Activated CD4-positive, alpha-beta memory T cell treated with anti-CD3 and anti-CD28 coated beads, Interleukin-2, amount 10 ng/mL, durations not matched to agents 7 days and 5 days (primary cell): ENCODE data around the gene PRRC2B. TPM values are rescaled to one million over a fixed set of nuclear protein-coding genes. Genes with fewer than 3 reads are reported as not detected.
"Not testable (repeated sequence)": the region's sequence is repeated elsewhere in the genome, so short reads cannot be mapped to it uniquely, and the experiment has no call there.

Experiments used
- CTCF ChIA-PET: fragments of 350-600 bp; sonication (Branson Sonifier 250); formaldehyde crosslinking; loops from one replicate; lab custom pipeline; 2021; ENCODE audit warnings: antibody characterized with exemption, inconsistent platforms; lab: Charles Lee
- POLR2A ChIA-PET: fragments of 350-600 bp; sonication (Branson Sonifier 250); formaldehyde crosslinking; loops from one replicate; lab custom pipeline; 2021; ENCODE audit warnings: antibody characterized with exemption; lab: Charles Lee
- DNase-seq: peaks from one replicate; pipeline ENCODE4 v3.0.0-alpha.2; 2020
- H3K27ac Mint-ChIP-seq: one replicate; pipeline ENCODE4 v1.8.0; 2021; ENCODE audit warnings: mild to moderate bottlenecking, mixed read lengths
- H3K27me3 Mint-ChIP-seq: one replicate; pipeline ENCODE4 v1.8.0; 2021; ENCODE audit warnings: mixed read lengths
- H3K36me3 Mint-ChIP-seq: one replicate; pipeline ENCODE4 v1.8.0; 2021; ENCODE audit warnings: low read depth, mixed read lengths
- H3K4me1 Mint-ChIP-seq: one replicate; pipeline ENCODE4 v1.8.0; 2021; ENCODE audit warnings: mixed read lengths
- H3K4me3 Mint-ChIP-seq: one replicate; pipeline ENCODE4 v1.8.0; 2021; ENCODE audit warnings: mild to moderate bottlenecking, mixed read lengths
- H3K9me3 Mint-ChIP-seq: one replicate; pipeline ENCODE4 v1.8.0; 2021; ENCODE audit warnings: mixed read lengths
- total RNA-seq, 2 experiments: library from RNA; stranded (reverse); gene quantifications; one replicate each; pipeline ENCODE4 v1.2.3, GENCODE V29; 2021

The PRRC2B gene
- total RNA-seq, 2 experiments from 2014 or later, result 178 to 190 TPM

DNA sequence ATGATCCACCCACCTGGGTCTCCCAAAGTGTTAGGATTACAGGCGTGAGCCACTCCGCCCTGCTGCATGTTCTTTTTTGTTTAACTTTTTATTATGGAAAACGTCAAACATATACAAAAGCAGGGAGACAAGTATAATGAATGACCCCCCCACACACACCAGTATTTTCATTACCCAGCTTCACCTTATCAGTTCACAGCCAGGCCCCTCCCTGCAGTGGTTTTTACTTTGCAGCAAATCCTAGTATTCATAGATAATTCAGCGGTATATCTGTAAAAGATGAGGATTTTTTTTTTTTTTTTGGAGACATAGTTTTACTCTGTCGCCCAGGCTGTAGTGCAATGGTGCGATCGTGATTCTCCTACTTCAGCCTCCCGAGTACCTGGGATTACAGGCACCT lies 111.1 kb downstream of the PRRC2B start:
- ChIA-PET POLR2A (interaction anchor here (0.6 to 1.6 kb wide), 2 partner anchors 14 to 74 kb away, joined by 3 read pairs; no protein-coding TSS in a partner anchor), CTCF (no interaction called here)
- H3K36me3 Mint-ChIP-seq, result peaks cover 19% of the 10 kb centered on the region
- no peak for DNase-seq
- H3K4me3 Mint-ChIP-seq, result no peak overlapping the region
- no peaks in the 10 kb centered on the region for H3K9me3 Mint-ChIP-seq
- peaks cover 41% of the 10 kb centered on the region for H3K4me1 Mint-ChIP-seq
- H3K27ac Mint-ChIP-seq, result no peak overlapping the region
- no peaks in the 10 kb centered on the region for H3K27me3 Mint-ChIP-seq

DNA sequence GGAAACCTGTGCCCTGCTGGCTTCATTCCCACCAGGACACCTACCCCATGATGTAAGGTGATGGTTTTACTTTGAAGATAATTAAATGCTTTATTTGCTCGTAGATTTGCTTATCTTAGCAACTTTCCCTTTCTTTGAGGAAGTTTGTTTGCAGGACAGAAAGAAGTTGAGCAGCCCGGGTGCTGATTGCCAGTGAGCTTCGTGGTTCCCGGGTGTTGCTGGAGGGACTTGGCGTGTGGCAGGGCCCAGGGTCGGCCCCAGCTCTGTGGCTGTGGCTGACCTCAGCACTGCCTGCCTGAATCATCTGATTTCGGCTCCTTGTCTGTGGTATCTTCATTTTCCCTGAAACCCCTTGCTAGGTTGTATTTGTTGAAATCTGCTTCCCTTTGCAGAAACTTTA lies 117.5 kb downstream of the PRRC2B start:
- H3K27ac Mint-ChIP-seq, result no peak overlapping the region
- DNase-seq, result no peak
- H3K27me3 Mint-ChIP-seq, result no peaks in the 10 kb centered on the region
- H3K4me3 Mint-ChIP-seq, result no peak overlapping the region
- POLR2A ChIA-PET, result no interaction called here
- peaks cover 56% of the 10 kb centered on the region for H3K36me3 Mint-ChIP-seq
- H3K4me1 Mint-ChIP-seq, result no peaks in the 10 kb centered on the region
- no peaks in the 10 kb centered on the region for H3K9me3 Mint-ChIP-seq
- CTCF ChIA-PET, result no interaction called here

DNA sequence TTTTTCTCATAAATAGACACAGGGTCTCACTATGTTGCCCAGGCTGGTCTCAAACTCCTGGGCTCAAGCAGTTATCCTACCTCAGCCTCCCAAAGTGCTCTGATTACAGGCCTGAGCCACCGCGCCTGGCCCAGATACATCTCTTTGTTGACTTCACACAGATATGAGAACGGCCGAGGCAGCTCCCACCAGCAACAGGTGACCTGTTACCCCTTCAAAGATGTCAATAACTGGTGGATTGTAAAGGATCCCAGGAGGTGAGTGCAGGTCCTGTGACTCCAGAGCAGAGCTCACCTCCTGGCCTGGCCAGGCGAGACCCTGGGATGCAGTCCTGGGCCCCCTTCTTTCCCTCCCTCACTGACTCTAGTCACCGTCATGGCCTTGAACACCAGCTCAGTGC lies 118.0 kb downstream of the PRRC2B start:
- POLR2A ChIA-PET, result no interaction called here

DNA sequence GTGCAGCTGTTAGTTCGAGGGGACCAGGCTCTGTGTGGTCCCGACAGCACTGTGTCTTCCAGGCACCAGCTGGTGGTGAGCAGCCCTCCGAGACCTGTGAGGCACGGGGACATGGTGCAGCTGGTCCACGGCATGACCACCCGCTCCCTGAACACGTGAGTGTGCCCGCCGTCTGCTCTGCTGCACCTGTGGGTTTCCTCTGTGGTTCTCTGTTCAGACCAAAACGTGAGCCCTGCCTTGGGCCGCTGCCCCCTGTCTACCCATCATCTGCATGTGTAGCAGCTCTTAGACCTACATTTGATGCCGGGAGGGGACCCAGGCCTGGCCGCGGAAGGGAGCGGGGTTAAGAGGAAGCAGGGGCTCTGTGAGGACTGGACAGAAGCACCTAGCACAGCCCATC lies 119.3 kb downstream of the PRRC2B start:
- H3K36me3 Mint-ChIP-seq, result peaks cover 60% of the 10 kb centered on the region
- H3K27me3 Mint-ChIP-seq, result no peaks in the 10 kb centered on the region
- H3K27ac Mint-ChIP-seq, result no peak overlapping the region
- ChIA-PET POLR2A (no interaction called here), CTCF (no interaction called here)
- H3K4me1 Mint-ChIP-seq, result no peaks in the 10 kb centered on the region
- no peak overlapping the region for H3K4me3 Mint-ChIP-seq
- H3K9me3 Mint-ChIP-seq, result no peaks in the 10 kb centered on the region
- DNase-seq, result no peak

More for the DNA sequence above, 118.0 kb downstream of the PRRC2B start:
- Mint-ChIP-seq H3K36me3 (peaks cover 53% of the 10 kb centered on the region), H3K27ac (no peak overlapping the region), H3K27me3 (no peaks in the 10 kb centered on the region), H3K4me1 (no peaks in the 10 kb centered on the region), H3K4me3 (no peak overlapping the region), H3K9me3 (no peaks in the 10 kb centered on the region)
- DNase-seq, result no peak
- CTCF ChIA-PET, result no interaction called here

DNA sequence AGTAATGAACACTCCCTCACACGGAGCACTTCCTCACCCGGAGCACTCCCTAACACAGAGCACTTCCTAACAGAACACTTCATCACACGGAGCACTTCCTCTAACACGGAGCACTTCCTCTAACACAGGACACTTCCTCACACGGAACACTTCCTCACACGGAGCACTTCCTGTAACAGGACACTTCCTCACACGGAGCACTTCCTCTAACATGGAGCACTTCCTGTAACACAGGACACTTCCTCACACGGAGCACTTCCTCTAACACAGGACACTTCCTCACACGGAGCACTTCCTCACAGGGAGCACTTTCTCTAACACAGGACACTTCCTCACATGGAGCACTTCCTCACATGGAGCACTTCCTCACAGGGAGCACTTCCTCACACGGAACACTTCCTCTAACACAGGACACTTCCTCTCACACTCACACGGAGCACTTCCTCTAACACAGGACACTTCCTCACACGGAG lies 121.7 kb downstream of the PRRC2B start:
- POLR2A ChIA-PET, H3K9me3 Mint-ChIP-seq, H3K27ac Mint-ChIP-seq, H3K27me3 Mint-ChIP-seq, H3K4me1 Mint-ChIP-seq, CTCF ChIA-PET, H3K4me3 Mint-ChIP-seq, DNase-seq: not testable (repeated sequence)
- peaks cover 71% of the 10 kb centered on the region for H3K36me3 Mint-ChIP-seq

DNA sequence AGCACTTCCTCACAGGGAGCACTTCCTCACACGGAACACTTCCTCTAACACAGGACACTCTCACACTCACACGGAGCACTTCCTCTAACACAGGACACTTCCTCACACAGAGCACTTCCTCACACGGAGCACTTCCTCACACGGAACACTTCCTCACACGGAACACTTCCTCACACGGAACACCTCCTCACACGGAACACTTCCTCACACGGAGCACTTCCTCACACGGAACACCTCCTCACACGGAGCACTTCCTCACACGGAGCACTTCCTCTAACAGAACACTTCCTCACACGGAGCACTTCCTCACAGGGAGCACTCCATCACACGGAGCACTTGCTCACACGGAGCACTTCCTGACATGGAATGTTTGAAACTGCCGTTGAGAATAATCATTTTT lies 122.2 kb downstream of the PRRC2B start:
- no peak for DNase-seq
- Mint-ChIP-seq H3K27ac (no peak overlapping the region), H3K9me3 (no peaks in the 10 kb centered on the region), H3K4me1 (no peaks in the 10 kb centered on the region), H3K27me3 (no peaks in the 10 kb centered on the region), H3K4me3 (no peak overlapping the region), H3K36me3 (peaks cover 68% of the 10 kb centered on the region)
- ChIA-PET POLR2A (no interaction called here), CTCF (no interaction called here)

DNA sequence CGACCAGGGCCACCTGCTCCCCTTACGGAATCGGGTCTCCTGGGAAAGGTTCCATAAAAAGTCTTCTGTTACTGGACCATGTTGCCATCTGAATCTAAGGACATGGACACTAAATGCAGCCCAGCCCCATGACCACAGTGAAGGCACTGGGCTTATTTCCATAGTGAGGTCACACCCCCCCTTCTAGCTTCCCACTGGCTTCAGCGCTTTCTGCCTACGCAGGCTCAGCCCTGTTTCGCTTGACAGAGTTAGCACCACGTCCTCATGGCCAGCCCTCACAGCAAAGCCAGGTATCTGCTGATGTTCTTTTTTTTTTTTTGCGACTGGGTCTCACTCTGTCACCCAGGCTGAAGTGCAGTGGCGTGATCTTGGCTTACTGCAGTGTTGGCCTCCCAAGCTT lies 123.0 kb downstream of the PRRC2B start:
- no peaks in the 10 kb centered on the region for H3K9me3 Mint-ChIP-seq
- CTCF ChIA-PET, result no interaction called here
- DNase-seq, result no peak
- H3K4me3 Mint-ChIP-seq, result no peak overlapping the region
- POLR2A ChIA-PET, result no interaction called here
- peaks cover 65% of the 10 kb centered on the region for H3K36me3 Mint-ChIP-seq
- H3K4me1 Mint-ChIP-seq, result no peaks in the 10 kb centered on the region
- H3K27ac Mint-ChIP-seq, result no peak overlapping the region
- H3K27me3 Mint-ChIP-seq, result no peaks in the 10 kb centered on the region

DNA sequence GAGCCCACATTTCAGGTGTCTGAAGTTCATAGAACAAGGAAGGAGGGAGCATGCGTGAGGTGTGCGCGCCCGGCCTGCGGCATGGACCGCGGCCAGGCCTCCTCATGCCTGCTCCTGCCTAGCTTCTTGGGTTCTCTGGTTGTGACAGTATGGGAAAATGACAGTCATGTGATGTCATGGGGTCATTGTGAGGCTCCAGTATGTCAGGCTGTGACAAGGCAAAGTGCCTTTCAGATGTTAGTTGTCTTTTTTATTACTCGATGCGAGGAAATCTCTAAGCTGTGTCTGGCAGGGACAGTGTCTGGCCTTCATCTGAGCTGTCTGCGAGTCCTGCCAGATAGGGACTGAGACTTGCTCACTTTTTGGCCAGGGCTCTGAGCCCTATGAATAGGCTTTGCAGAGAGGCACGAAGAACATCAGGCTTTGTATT lies 123.9 kb downstream of the PRRC2B start:
- no peak overlapping the region for H3K27ac Mint-ChIP-seq
- ChIA-PET POLR2A (no interaction called here), CTCF (no interaction called here)
- H3K36me3 Mint-ChIP-seq, result peaks cover 58% of the 10 kb centered on the region
- H3K4me1 Mint-ChIP-seq, result no peaks in the 10 kb centered on the region
- DNase-seq, result no peak
- H3K4me3 Mint-ChIP-seq, result no peak overlapping the region
- H3K27me3 Mint-ChIP-seq, result no peaks in the 10 kb centered on the region
- H3K9me3 Mint-ChIP-seq, result no peaks in the 10 kb centered on the region

DNA sequence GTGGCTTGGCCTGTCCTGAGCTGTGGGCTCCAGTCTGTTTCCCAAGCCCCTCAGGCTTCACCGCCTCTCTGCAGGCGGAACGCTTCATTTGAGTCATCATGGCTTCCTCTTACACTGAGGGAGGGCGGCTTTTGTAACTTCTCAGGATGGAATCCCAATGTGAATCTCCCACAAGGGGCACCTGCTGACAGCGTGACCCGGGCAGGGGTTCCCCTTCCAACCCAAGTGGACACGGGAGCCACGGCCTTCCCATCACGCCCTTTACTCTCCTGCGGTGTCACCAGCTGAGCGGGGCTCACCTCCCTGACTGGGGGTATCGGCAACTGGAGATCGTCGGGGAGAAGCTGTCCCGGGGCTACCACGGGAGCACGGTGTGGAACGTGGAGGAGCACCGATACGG lies 124.7 kb downstream of the PRRC2B start:
- no peak overlapping the region for H3K4me3 Mint-ChIP-seq
- H3K36me3 Mint-ChIP-seq, result peaks cover 54% of the 10 kb centered on the region
- ChIA-PET CTCF (interaction anchor here (2.0 kb wide), 1 partner anchor 222 kb away, joined by 6 read pairs; no protein-coding TSS in a partner anchor), POLR2A (interaction anchor here (0.6 to 1.2 kb wide), 3 partner anchors 9 to 145 kb away, joined by 3 to 4 read pairs (median 3); no protein-coding TSS in a partner anchor)
- no peaks in the 10 kb centered on the region for H3K4me1 Mint-ChIP-seq
- no peaks in the 10 kb centered on the region for H3K9me3 Mint-ChIP-seq
- no peak for DNase-seq
- H3K27ac Mint-ChIP-seq, result no peak overlapping the region
- H3K27me3 Mint-ChIP-seq, result no peaks in the 10 kb centered on the region

DNA sequence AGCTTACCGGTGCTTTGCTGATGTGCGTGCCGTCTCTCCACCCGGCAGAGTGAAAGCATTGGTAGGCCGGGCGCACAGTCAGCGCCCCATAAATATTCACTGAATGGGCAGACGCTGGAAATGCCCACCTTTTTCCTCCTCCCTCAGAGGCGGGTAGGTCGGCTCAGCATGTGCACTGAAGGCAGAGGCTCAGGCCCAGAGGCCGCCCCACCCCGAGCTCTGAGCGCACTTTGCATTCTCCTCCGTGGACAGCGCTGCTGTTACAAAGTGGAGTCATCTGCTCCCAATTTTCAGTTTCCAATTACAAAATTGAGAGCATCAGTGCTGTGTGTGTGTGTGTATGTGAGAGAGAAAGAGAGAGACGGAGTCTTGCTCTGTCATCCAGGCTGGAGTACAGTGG lies 126.6 kb downstream of the PRRC2B start:
- CTCF ChIA-PET, result interaction anchor here (2.0 kb wide), 1 partner anchor 220 kb away, joined by 6 read pairs; no protein-coding TSS in a partner anchor

DNA sequence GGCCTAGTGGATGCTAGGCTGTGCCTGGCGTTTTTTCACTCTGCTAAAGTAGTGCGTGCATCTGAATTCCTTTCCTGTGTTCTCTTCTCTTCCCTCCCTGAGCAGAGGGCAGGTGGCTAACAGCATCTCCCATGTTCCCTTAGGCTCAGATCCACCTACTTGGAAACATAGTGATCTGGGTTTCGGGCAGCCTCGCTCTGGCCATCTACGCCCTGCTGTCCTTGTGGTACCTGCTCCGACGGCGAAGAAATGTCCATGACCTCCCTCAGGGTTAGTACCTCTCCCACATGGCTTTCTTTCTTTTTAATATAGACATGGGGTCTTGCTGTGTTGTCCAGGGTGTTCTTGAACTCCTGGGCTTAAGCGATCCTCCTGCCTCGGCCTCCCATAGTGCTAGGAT lies 127.3 kb downstream of the PRRC2B start:
- no peak for DNase-seq
- Mint-ChIP-seq H3K27me3 (no peaks in the 10 kb centered on the region), H3K4me1 (no peaks in the 10 kb centered on the region), H3K36me3 (peaks cover 57% of the 10 kb centered on the region), H3K4me3 (no peak overlapping the region), H3K27ac (no peak overlapping the region), H3K9me3 (no peaks in the 10 kb centered on the region)
- CTCF ChIA-PET, result no interaction called here
- POLR2A ChIA-PET, result interaction anchor here (1.0 kb wide), 1 partner anchor 22 kb away, joined by 3 read pairs; no protein-coding TSS in a partner anchor

More for the DNA sequence above, 126.6 kb downstream of the PRRC2B start:
- POLR2A ChIA-PET, result interaction anchor here (1.0 kb wide), 1 partner anchor 22 kb away, joined by 3 read pairs; no protein-coding TSS in a partner anchor
- no peak overlapping the region for H3K27ac Mint-ChIP-seq
- DNase-seq, result no peak
- H3K4me1 Mint-ChIP-seq, result no peaks in the 10 kb centered on the region
- no peak overlapping the region for H3K4me3 Mint-ChIP-seq
- no peaks in the 10 kb centered on the region for H3K27me3 Mint-ChIP-seq
- no peaks in the 10 kb centered on the region for H3K9me3 Mint-ChIP-seq
- H3K36me3 Mint-ChIP-seq, result peaks cover 53% of the 10 kb centered on the region

DNA sequence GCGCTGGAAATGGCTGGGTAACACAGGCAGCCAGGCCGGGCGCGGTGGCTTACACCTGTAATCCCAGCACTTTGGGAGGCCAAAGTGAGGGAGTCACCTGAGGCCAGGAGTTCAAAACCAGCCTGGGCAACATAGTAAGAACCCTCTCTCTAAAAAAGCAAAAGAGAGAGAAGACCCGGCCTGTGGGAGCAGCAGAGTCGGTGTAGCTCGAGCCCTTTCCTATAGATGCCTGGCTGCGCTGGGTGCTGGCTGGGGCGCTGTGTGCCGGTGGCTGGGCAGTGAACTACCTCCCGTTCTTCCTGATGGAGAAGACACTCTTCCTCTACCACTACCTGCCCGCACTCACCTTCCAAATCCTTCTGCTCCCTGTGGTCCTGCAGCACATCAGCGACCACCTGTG lies 127.9 kb downstream of the PRRC2B start:
- no peak for DNase-seq
- Mint-ChIP-seq H3K27me3 (no peaks in the 10 kb centered on the region), H3K9me3 (no peaks in the 10 kb centered on the region), H3K27ac (no peak overlapping the region), H3K4me3 (no peak overlapping the region), H3K36me3 (peaks cover 64% of the 10 kb centered on the region), H3K4me1 (no peaks in the 10 kb centered on the region)
- POLR2A ChIA-PET, result no interaction called here
- CTCF ChIA-PET, result no interaction called here

DNA sequence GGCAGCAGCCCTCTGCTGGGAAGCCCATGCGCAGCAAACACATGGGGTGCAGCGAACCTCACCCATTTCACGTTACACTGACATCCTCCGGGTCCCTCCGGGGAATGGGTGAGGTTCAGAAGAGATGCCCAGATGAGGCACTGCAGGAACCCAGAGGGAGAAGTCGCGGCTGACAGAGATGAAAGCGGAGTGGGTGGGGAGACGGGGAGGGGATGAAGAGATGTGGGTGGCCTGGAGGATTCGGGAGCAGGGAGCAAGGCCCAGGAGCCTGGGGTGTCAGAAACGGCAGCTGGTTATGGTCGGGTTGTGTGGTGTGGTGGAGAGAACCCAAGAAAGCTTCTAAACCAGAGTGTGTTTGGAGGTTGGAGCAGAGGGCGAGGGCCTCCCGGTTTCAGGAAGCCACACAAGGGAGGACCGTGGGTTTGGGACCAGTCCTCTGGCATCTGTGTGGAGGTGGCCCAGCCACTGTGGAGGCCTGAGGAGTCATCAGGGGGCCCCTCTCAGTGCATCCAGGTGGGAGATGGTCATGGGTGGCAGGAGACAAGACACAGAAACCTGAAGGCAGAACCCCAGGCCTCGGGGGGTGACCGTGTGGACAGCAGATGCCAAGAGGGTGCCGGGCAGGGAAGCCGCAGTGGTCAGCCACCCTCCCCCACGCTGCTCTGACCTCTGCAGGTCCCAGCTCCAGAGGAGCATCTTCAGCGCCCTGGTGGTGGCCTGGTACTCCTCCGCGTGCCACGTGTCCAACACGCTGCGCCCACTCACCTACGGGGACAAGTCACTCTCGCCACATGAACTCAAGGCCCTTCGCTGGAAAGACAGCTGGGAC lies 128.6 kb downstream of the PRRC2B start:
- CTCF ChIA-PET, result no interaction called here
- Mint-ChIP-seq H3K9me3 (no peaks in the 10 kb centered on the region), H3K27ac (no peak overlapping the region)

More for the DNA sequence above, 128.6 kb downstream of the PRRC2B start:
- Mint-ChIP-seq H3K4me1 (no peaks in the 10 kb centered on the region), H3K27me3 (no peaks in the 10 kb centered on the region), H3K4me3 (no peak overlapping the region), H3K36me3 (peaks cover 63% of the 10 kb centered on the region)
- POLR2A ChIA-PET, result interaction anchor here (1.2 kb wide), 1 partner anchor 19 kb away, joined by 3 read pairs; no protein-coding TSS in a partner anchor
- DNase-seq, result no peak
